Gastrocnemius medialis (tissue), 4 donors: ENCODE measurements around the gene TLCD4.

Experiments used
- CTCF ChIP-seq, 5 experiments: fragments of 450-650 bp in 3 of 5; fragments of 200-600 bp in 2 of 5; sonication (generic) in 2 of 5; IDR thresholded peaks in 4 of 5; conservative IDR thresholded peaks in 1 of 5; 1 replicate in 4 of 5; 2 replicates in 1 of 5; pipeline ENCODE4 v1.5.1; 2016 to 2019; ENCODE audit warnings: antibody characterized with exemption in 5 of 5, mild to moderate bottlenecking in 3 of 5, moderate library complexity in 3 of 5
- POLR2A ChIP-seq, 2 donors: fragments of 450-650 bp; IDR thresholded peaks; one replicate each; pipeline ENCODE4 v1.6.1; 2017; ENCODE audit warnings: antibody characterized with exemption in 2 of 2, mild to moderate bottlenecking in 2 of 2, moderate library complexity in 2 of 2

- no peak for TF ChIP-seq CTCF (IDR thresholded peaks at IDR 0.05 in 4 of 5, conservative IDR thresholded peaks at IDR 0.05 in 1 of 5)
- no peak for TF ChIP-seq POLR2A (IDR thresholded peaks at IDR 0.05)
These were observed 36.7 kb upstream of the TLCD4 start for GRCh38 chr1:95080446-95080845.
